HCT116 (cell line): ENCODE data around the gene ANO6. TPM values are rescaled to one million over a fixed set of nuclear protein-coding genes. Genes with fewer than 3 reads are reported as not detected.

Experiments used
- ATAC-seq: fragments of 200-7000 bp; cut with Tn5 transposase; 2 replicates; pipeline ENCODE4 v1.9.1; 2020; ENCODE audit warnings: mild to moderate bottlenecking, moderate library complexity
- BruUV-seq: library from RNA; stranded (reverse); fragments of 400-500 nt; replicated peaks from 2 replicates; lab custom pipeline; 2021; lab: Mats Ljungman, UMichigan
- CTCF ChIA-PET: fragments of 300-600 bp; sonication (Branson Sonifier 250); formaldehyde crosslinking; loops from one replicate; lab custom pipeline; 2021; ENCODE audit warnings: antibody characterized with exemption; lab: Charles Lee
- POLR2A ChIA-PET: fragments of 300-600, 350-600 bp; sonication (Branson Sonifier 250); formaldehyde crosslinking; loops from one replicate; lab custom pipeline; 2021; ENCODE audit warnings: antibody characterized with exemption; lab: Charles Lee
- RAD21 ChIA-PET, 2 experiments: fragments of 300-600 bp; sonication (Branson Sonifier 250); formaldehyde crosslinking; loops; one replicate each; lab custom pipeline; 2023; ENCODE audit warnings: low total read pairs in 2 of 2; ENCODE audit not compliant: uncharacterized antibody in 2 of 2, unreplicated experiment in 2 of 2, low non-redundant PET in 1 of 2; lab: Charles Lee
- DNase-seq: peaks from one replicate; pipeline ENCODE4 v3.0.0-alpha.2; 2010; ENCODE audit warnings: low read depth, low spot score
- H2AFZ ChIP-seq: fragments of 200-600 bp; shearing (Covaris generic), sonication (generic); 2 replicates; pipeline ENCODE4 v1.6.1; 2017; ENCODE audit warnings: low read depth, mixed run types, mixed read lengths, antibody characterized with exemption, low read length; ENCODE audit not compliant: poor library complexity, severe bottlenecking
- H3K27ac ChIP-seq: 2 replicates; pipeline ENCODE4 v1.5.1; 2012; ENCODE audit warnings: low read depth, low read length
- H3K27me3 ChIP-seq: fragments of 200-600 bp; sonication (generic); 2 replicates; pipeline ENCODE4 v1.6.1; 2016; ENCODE audit warnings: mixed run types, low read length, mixed read lengths; ENCODE audit not compliant: insufficient read depth
- H3K36me3 ChIP-seq, 2 experiments: fragments of 200-500 bp in 1 of 2; fragments of 200-600 bp in 1 of 2; sonication (Bioruptor generic) in 1 of 2; sonication (generic) in 1 of 2; 2 replicates each; pipeline versions ENCODE4 v1.5.1 to v1.6.1; 2014 to 2016; ENCODE audit warnings: low read length in 2 of 2, inconsistent platforms in 1 of 2, mixed read lengths in 1 of 2, mixed run types in 1 of 2; ENCODE audit not compliant: insufficient read depth in 2 of 2, control insufficient read depth in 1 of 2
- H3K4me1 ChIP-seq, 2 experiments: fragments of 200-600 bp in 1 of 2; sonication (generic) in 1 of 2; 2 replicates each; pipeline versions ENCODE4 v1.5.1 to v1.6.1; 2012 to 2017; ENCODE audit warnings: low read length in 2 of 2, inconsistent platforms in 1 of 2, mild to moderate bottlenecking in 1 of 2, mixed read lengths in 1 of 2, mixed run types in 1 of 2, moderate library complexity in 1 of 2; ENCODE audit not compliant: insufficient read depth in 2 of 2, control insufficient read depth in 1 of 2
- H3K4me2 ChIP-seq: fragments of 200-600 bp; sonication (generic); 2 replicates; pipeline ENCODE4 v1.6.1; 2017; ENCODE audit warnings: mixed run types, low read length, mixed read lengths
- H3K4me3 ChIP-seq, 2 experiments: fragments of 200-600 bp in 1 of 2; sonication (generic) in 1 of 2; replicated peaks in 1 of 2; 2 replicates each; pipeline ENCODE4 v1.5.1; 2011 to 2016; ENCODE audit warnings: low read length in 2 of 2, control low read depth in 1 of 2, low read depth in 1 of 2, mild to moderate bottlenecking in 1 of 2, mixed read lengths in 1 of 2, mixed run types in 1 of 2
- H3K79me2 ChIP-seq: fragments of 200-600 bp; sonication (generic); 2 replicates; pipeline ENCODE4 v1.6.1; 2017; ENCODE audit warnings: mild to moderate bottlenecking, mixed run types, low read length, moderate library complexity, mixed read lengths; ENCODE audit not compliant: insufficient read depth
- H3K9ac ChIP-seq: fragments of 200-600 bp; sonication (generic); 2 replicates; pipeline ENCODE4 v1.6.1; 2016; ENCODE audit warnings: low read length, mixed read lengths
- H3K9me2 ChIP-seq: fragments of 200-600 bp; sonication (generic), shearing (Covaris generic); 2 replicates; pipeline ENCODE4 v1.6.1; 2017; ENCODE audit warnings: mixed run types, mild to moderate bottlenecking, moderate library complexity; ENCODE audit not compliant: insufficient read depth
- H3K9me3 ChIP-seq, 2 experiments: fragments of 200-500 bp in 1 of 2; fragments of 200-600 bp in 1 of 2; sonication (Bioruptor generic) in 1 of 2; sonication (generic) in 1 of 2; 2 replicates each; pipeline ENCODE4 v1.6.1; 2014 to 2017; ENCODE audit warnings: low read length in 2 of 2, mixed read lengths in 2 of 2, inconsistent platforms in 1 of 2, low read depth in 1 of 2, mild to moderate bottlenecking in 1 of 2, mixed run types in 1 of 2, moderate library complexity in 1 of 2; ENCODE audit not compliant: control insufficient read depth in 1 of 2, insufficient read depth in 1 of 2
- H4K20me1 ChIP-seq: fragments of 200-600 bp; sonication (generic), shearing (Covaris generic); 2 replicates; pipeline ENCODE4 v1.6.1; 2017; ENCODE audit warnings: mixed run types, mild to moderate bottlenecking, moderate library complexity; ENCODE audit not compliant: insufficient read depth
- ATF3 ChIP-seq: IDR thresholded peaks from 2 replicates; pipeline ENCODE4 v1.6.1; 2012
- CBX3 ChIP-seq: IDR thresholded peaks from 2 replicates; pipeline ENCODE4 v1.6.1; 2012; ENCODE audit warnings: low read depth
- CTCF ChIP-seq, 3 experiments: fragments of 200-600 bp in 1 of 3; sonication (generic) in 1 of 3; IDR thresholded peaks in 2 of 3; conservative IDR thresholded peaks in 1 of 3; 2 replicates each; pipeline ENCODE4 v1.5.1; 2012 to 2017; ENCODE audit warnings: low read depth in 2 of 3, low read length in 2 of 3, antibody characterized with exemption in 1 of 3, borderline replicate concordance in 1 of 3, control low read depth in 1 of 3, mild to moderate bottlenecking in 1 of 3, mixed read lengths in 1 of 3, mixed run types in 1 of 3, moderate library complexity in 1 of 3; ENCODE audit not compliant: insufficient read depth in 1 of 3
- ELF1 ChIP-seq: IDR thresholded peaks from 2 replicates; pipeline ENCODE4 v1.6.1; 2012; ENCODE audit warnings: low read depth, borderline replicate concordance
- EZH2 ChIP-seq: fragments of 200-600 bp; sonication (generic); IDR thresholded peaks from 2 replicates; pipeline ENCODE4 v1.6.1; 2017; ENCODE audit warnings: antibody characterized with exemption, mixed run types
- EZH2phosphoT487 ChIP-seq: fragments of 200-600 bp; IDR thresholded peaks from 2 replicates; pipeline ENCODE4 v1.6.1; 2018; ENCODE audit warnings: antibody characterized with exemption, borderline replicate concordance
- POLR2AphosphoS5 ChIP-seq: IDR thresholded peaks from 2 replicates; pipeline ENCODE4 v1.6.1; 2011; ENCODE audit warnings: mild to moderate bottlenecking, low read depth, low read length, moderate library complexity
- REST ChIP-seq: IDR thresholded peaks from 2 replicates; pipeline ENCODE4 v1.6.1; 2012; ENCODE audit warnings: low read depth
- SIN3A ChIP-seq: IDR thresholded peaks from 2 replicates; pipeline ENCODE4 v1.6.1; 2012; ENCODE audit warnings: low read depth
- SP1 ChIP-seq: IDR thresholded peaks from 2 replicates; pipeline ENCODE4 v1.6.1; 2012; ENCODE audit warnings: low read depth
- SRF ChIP-seq: IDR thresholded peaks from 2 replicates; pipeline ENCODE4 v1.6.1; 2012; ENCODE audit warnings: low read depth
- TCF7L2 ChIP-seq: IDR thresholded peaks from 2 replicates; pipeline ENCODE4 v1.7.0; 2011; ENCODE audit warnings: borderline replicate concordance, inconsistent platforms; ENCODE audit not compliant: insufficient read depth, insufficient read length; ENCODE audit errors: extremely low read depth
- YY1 ChIP-seq: IDR thresholded peaks from 2 replicates; pipeline ENCODE4 v1.6.1; 2011; ENCODE audit warnings: low read length, low read depth, moderate library complexity, mild to moderate bottlenecking; ENCODE audit not compliant: insufficient replicate concordance; ENCODE audit errors: extremely low read depth
- ZFX ChIP-seq: fragments of 450-650 bp; IDR thresholded peaks from 2 replicates; pipeline ENCODE4 v1.6.1; 2017
- ZNF274 ChIP-seq: fragments of 200-500 bp; sonication (Bioruptor generic); IDR thresholded peaks from 2 replicates; pipeline ENCODE4 v1.6.1; 2014; ENCODE audit warnings: mild to moderate bottlenecking, low read depth, low read length, inconsistent platforms
- intact Hi-C: fragments of 100-400 bp; cut with micrococcal nuclease; formaldehyde crosslinking; loops from 2 replicates; pipeline ENCODE4 v1.10.0; 2022
- total RNA-seq: library from RNA; stranded (reverse); gene quantifications from one replicate; pipeline ENCODE4 v1.2.1, GENCODE V29; 2021; ENCODE audit not compliant: unreplicated experiment

ANO6 gene
- total RNA-seq, 1 experiment from 2014 or later: 36.7 TPM

GRCh38 chr12:45285717-45286116 lies 69.8 kb downstream of the ANO6 start:
- BruUV-seq: no TSS peak
- DNase-seq (no peak), ATAC-seq (no peak)
- H3K9me3 ChIP-seq: no peaks in the 10 kb centered on the region
- TF ChIP-seq POLR2AphosphoS5 (no peak), SIN3A (no peak), ATF3 (no peak), ZNF274 (no peak)
- no peak overlapping the region for H3K4me2 ChIP-seq
- ChIA-PET POLR2A (interaction anchor here (0.7 kb wide), 1 partner anchor 1526 kb away, joined by 3 read pairs; no protein-coding TSS in a partner anchor), RAD21 (no interaction called here), CTCF (no interaction called here)
- no peak overlapping the region for H2AFZ ChIP-seq
- H3K36me3 ChIP-seq: no peaks in the 10 kb centered on the region
- no peak overlapping the region for H3K27ac ChIP-seq
- H3K4me1 ChIP-seq: peaks cover 9 to 18% of the 10 kb centered on the region in 2 experiments; a peak in 3 of 4 replicates
- no peaks in the 10 kb centered on the region; the same call in 1 of the 2 replicates for H3K79me2 ChIP-seq
- no peaks in the 10 kb centered on the region for H3K9me2 ChIP-seq
- peaks cover 3% of the 10 kb centered on the region; the same call in 1 of the 2 replicates for H4K20me1 ChIP-seq
- no peak overlapping the region for H3K9ac ChIP-seq
- H3K27me3 ChIP-seq: no peaks in the 10 kb centered on the region
- intact Hi-C loops: no loop called here
- no peak overlapping the region for H3K4me3 ChIP-seq

GRCh38 chr12:45286621-45287020 lies 70.7 kb downstream of the ANO6 start:
- Histone ChIP-seq H4K20me1 (peaks cover 3% of the 10 kb centered on the region; the same call in 1 of the 2 replicates), H3K79me2 (no peaks in the 10 kb centered on the region; the same call in 1 of the 2 replicates), H3K9ac (no peak overlapping the region), H2AFZ (no peak overlapping the region), H3K36me3 (no peaks in the 10 kb centered on the region), H3K4me1 (peaks cover 9 to 18% of the 10 kb centered on the region in 2 experiments; a peak in 3 of 4 replicates), H3K9me3 (no peaks in the 10 kb centered on the region), H3K27me3 (no peaks in the 10 kb centered on the region), H3K27ac (no peak overlapping the region), H3K9me2 (no peaks in the 10 kb centered on the region), H3K4me3 (no peak overlapping the region), H3K4me2 (no peak overlapping the region)
- no TSS peak for BruUV-seq
- POLR2A ChIA-PET: no interaction called here
- TF ChIP-seq TCF7L2: no peak
- no peak for TF ChIP-seq EZH2phosphoT487
- TF ChIP-seq CBX3: no peak
- no peak for TF ChIP-seq ZFX
- no peak for TF ChIP-seq YY1
- no peak for TF ChIP-seq SP1
- no peak for TF ChIP-seq ELF1
- TF ChIP-seq REST: no peak
- TF ChIP-seq SRF: no peak
- TF ChIP-seq CTCF (IDR thresholded peaks at IDR 0.05 in 2 of 3, conservative IDR thresholded peaks at IDR 0.05 in 1 of 3; ENCODE audit: borderline replicate concordance in 1 of 3, insufficient read depth in 1 of 3, low read depth in 2 of 3, low read length in 2 of 3): no peak
- no peak for TF ChIP-seq EZH2
- TF ChIP-seq POLR2AphosphoS5: no peak
- ATAC-seq (no peak), DNase-seq (no peak)
- intact Hi-C loops: no loop called here
- CTCF ChIA-PET: no interaction called here
- RAD21 ChIA-PET: no interaction called here
